PC-9 (cell line): ENCODE measurements around the gene BCAR1. TPM values are rescaled to one million over a fixed set of nuclear protein-coding genes. Genes with fewer than 3 reads are reported as not detected.

ENCODE experiments used
- BruUV-seq: library from RNA; stranded (reverse); fragments of 400-500 nt; replicated peaks from 2 replicates; lab custom pipeline; 2021; lab: Mats Ljungman, UMichigan
- CTCF ChIA-PET: fragments of 300-600 bp; sonication (Branson Sonifier 250); formaldehyde crosslinking; loops from one replicate; lab custom pipeline; 2022; ENCODE audit warnings: antibody characterized with exemption; lab: Charles Lee
- POLR2A ChIA-PET: fragments of 300-600 bp; sonication (Branson Sonifier 250); formaldehyde crosslinking; loops from one replicate; lab custom pipeline; 2022; ENCODE audit warnings: antibody characterized with exemption; ENCODE audit not compliant: unreplicated experiment; lab: Charles Lee
- DNase-seq, 2 experiments: peaks; one replicate each; pipeline versions ENCODE4 v3.0.0 to v3.0.0-alpha.2; 2015 to 2022; ENCODE audit warnings: mixed read lengths in 1 of 2
- H2AFZ ChIP-seq: fragments of 200-600 bp; sonication (generic); 2 replicates; pipeline ENCODE4 v1.8.1; 2017; ENCODE audit warnings: antibody characterized with exemption
- H3F3A ChIP-seq: fragments of 200-600 bp; sonication (generic); 2 replicates; pipeline ENCODE4 v1.8.1; 2017; ENCODE audit warnings: antibody characterized with exemption, mild to moderate bottlenecking, low read depth; ENCODE audit not compliant: insufficient read depth
- H3K27ac ChIP-seq: fragments of 200-600 bp; sonication (generic); 2 replicates; pipeline ENCODE4 v1.6.1; 2016; ENCODE audit warnings: mixed run types
- H3K27me3 ChIP-seq: fragments of 200-600 bp; sonication (generic); 2 replicates; pipeline ENCODE4 v1.6.1; 2016; ENCODE audit warnings: low read depth, mixed run types; ENCODE audit not compliant: insufficient read depth
- H3K36me3 ChIP-seq: fragments of 200-600 bp; sonication (generic); 2 replicates; pipeline ENCODE4 v1.6.1; 2016; ENCODE audit warnings: low read depth, mixed run types
- H3K4me1 ChIP-seq: fragments of 200-600 bp; sonication (generic); replicated peaks from 2 replicates; pipeline ENCODE4 v1.6.1; 2016; ENCODE audit warnings: mixed run types; ENCODE audit not compliant: insufficient read depth
- H3K4me2 ChIP-seq: fragments of 200-600 bp; sonication (generic); 2 replicates; pipeline ENCODE4 v1.6.1; 2017; ENCODE audit warnings: mixed run types
- H3K4me3 ChIP-seq: fragments of 200-600 bp; sonication (generic); 2 replicates; pipeline ENCODE4 v1.6.1; 2016; ENCODE audit warnings: mixed run types
- H3K79me2 ChIP-seq: fragments of 200-600 bp; sonication (generic); 2 replicates; pipeline ENCODE4 v1.6.1; 2017; ENCODE audit warnings: low read depth, mixed run types
- H3K9me2 ChIP-seq: fragments of 200-600 bp; sonication (generic); 2 replicates; pipeline ENCODE4 v1.8.1; 2017; ENCODE audit warnings: mild to moderate bottlenecking; ENCODE audit not compliant: insufficient read depth
- H3K9me3 ChIP-seq: fragments of 200-600 bp; sonication (generic); 2 replicates; pipeline ENCODE4 v1.8.1; 2016; ENCODE audit warnings: low read depth; ENCODE audit not compliant: insufficient read depth
- H4K20me1 ChIP-seq: fragments of 200-600 bp; sonication (generic); 2 replicates; pipeline ENCODE4 v1.8.1; 2017; ENCODE audit not compliant: insufficient read depth
- CTCF ChIP-seq: fragments of 200-600 bp; sonication (generic); conservative IDR thresholded peaks from 2 replicates; pipeline ENCODE4 v1.6.1; 2017; ENCODE audit warnings: mixed run types, antibody characterized with exemption, mild to moderate bottlenecking, moderate library complexity
- EZH2 ChIP-seq: fragments of 200-600 bp; sonication (generic); IDR thresholded peaks from 2 replicates; pipeline ENCODE4 v1.8.0; 2017; ENCODE audit warnings: antibody characterized with exemption, low read depth
- intact Hi-C: fragments of 100-400 bp; cut with micrococcal nuclease; formaldehyde crosslinking; loops from one replicate; pipeline ENCODE4 v1.10.0; 2022; ENCODE audit not compliant: unreplicated experiment
- total RNA-seq: library from RNA; stranded (reverse); gene quantifications from 2 replicates; pipeline ENCODE4 v1.2.3, GENCODE V29; 2021

Gene BCAR1
- total RNA-seq, 1 experiment from 2014 or later = 53.9 TPM

GRCh38 chr16:75193265-75193650 lies 58.2 kb downstream of the BCAR1 start:
- H3K9me2 ChIP-seq = no peaks in the 10 kb centered on the region
- ChIA-PET CTCF (interaction anchor here (0.7 kb wide), 1 partner anchor 293 kb away, joined by 3 read pairs; no protein-coding TSS in a partner anchor), POLR2A (no interaction called here)
- H3K4me3 ChIP-seq = no peak overlapping the region
- no peaks in the 10 kb centered on the region for H3K9me3 ChIP-seq
- TF ChIP-seq CTCF = no peak
- TF ChIP-seq EZH2 = no peak
- no peak overlapping the region for H3K27ac ChIP-seq
- peaks cover 23% of the 10 kb centered on the region for H3K4me1 ChIP-seq
- H3F3A ChIP-seq = no peaks in the 10 kb centered on the region
- H3K27me3 ChIP-seq = no peaks in the 10 kb centered on the region
- H3K79me2 ChIP-seq = no peaks in the 10 kb centered on the region
- H3K4me2 ChIP-seq = no peak overlapping the region
- no peak for DNase-seq
- no TSS peak for BruUV-seq
- H3K36me3 ChIP-seq = no peaks in the 10 kb centered on the region
- no peaks in the 10 kb centered on the region for H4K20me1 ChIP-seq
- H2AFZ ChIP-seq = no peak overlapping the region
- intact Hi-C loops = loop anchor here (10.0 kb wide), 2 partner anchors 272 to 1982 kb away; partner anchors contain the start of gene TMEM170A

DNA sequence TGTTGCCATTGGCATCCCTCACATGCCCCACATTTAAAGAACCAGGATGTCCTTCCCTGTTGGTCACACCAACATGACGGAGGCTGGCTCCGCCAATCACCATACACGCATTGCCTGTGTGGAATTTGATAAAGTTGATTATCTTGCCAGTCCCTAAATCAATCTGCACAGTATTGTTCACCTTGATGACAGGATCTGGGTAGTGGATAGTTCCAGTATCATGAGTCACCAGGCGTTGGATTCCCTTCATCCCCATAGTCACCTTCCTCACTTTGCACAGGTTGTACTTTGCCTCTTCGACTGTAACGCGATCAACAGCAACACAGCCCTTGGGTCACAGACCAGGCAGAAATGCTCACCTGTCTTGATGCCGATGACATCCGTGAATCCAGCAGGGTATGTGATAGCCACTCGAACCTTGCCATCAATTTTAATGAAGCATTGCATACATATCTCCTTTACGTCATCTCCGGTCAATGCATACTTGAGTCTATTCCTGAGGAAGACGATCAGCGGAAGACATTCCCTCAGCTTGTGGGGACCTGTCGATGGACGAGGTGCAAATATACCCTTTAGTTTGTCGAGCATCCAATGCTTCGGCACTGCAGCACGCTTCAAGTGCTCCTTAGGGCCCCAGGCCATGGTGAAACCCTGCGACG lies 58.7 kb downstream of the BCAR1 start:
- H3K27me3 ChIP-seq = no peaks in the 10 kb centered on the region
- POLR2A ChIA-PET = interaction anchor here (0.6 kb wide), 1 partner anchor 525 kb away, joined by 3 read pairs; no protein-coding TSS in a partner anchor
- H3K36me3 ChIP-seq = no peaks in the 10 kb centered on the region
- no peaks in the 10 kb centered on the region for H3K79me2 ChIP-seq
- H3K4me3 ChIP-seq = no peak overlapping the region
- BruUV-seq = no TSS peak
- H3K27ac ChIP-seq = no peak overlapping the region
- peak; percentile 54 to 57 for DNase-seq
- intact Hi-C loops = loop anchor here (10.0 kb wide), 2 partner anchors 272 to 1982 kb away; partner anchors contain the start of gene TMEM170A
- no peaks in the 10 kb centered on the region for H3K9me2 ChIP-seq
- H3K4me1 ChIP-seq = peaks cover 24% of the 10 kb centered on the region
- no peaks in the 10 kb centered on the region for H3F3A ChIP-seq
- CTCF ChIA-PET = interaction anchor here (0.7 kb wide), 1 partner anchor 294 kb away, joined by 3 read pairs; no protein-coding TSS in a partner anchor
- no peak overlapping the region for H2AFZ ChIP-seq
- TF ChIP-seq EZH2 (no peak), CTCF (no peak)
- H3K9me3 ChIP-seq = no peaks in the 10 kb centered on the region
- H3K4me2 ChIP-seq = no peak overlapping the region
- H4K20me1 ChIP-seq = no peaks in the 10 kb centered on the region

GRCh38 chr16:75189638-75190245 lies 61.7 kb downstream of the BCAR1 start:
- H3K4me2 ChIP-seq = peak overlapping the region; percentile 60
- no peaks in the 10 kb centered on the region for H3K9me3 ChIP-seq
- peaks cover 24% of the 10 kb centered on the region for H3K4me1 ChIP-seq
- H3F3A ChIP-seq = no peaks in the 10 kb centered on the region
- no peaks in the 10 kb centered on the region for H4K20me1 ChIP-seq
- no peaks in the 10 kb centered on the region for H3K27me3 ChIP-seq
- intact Hi-C loops = loop anchor here (5.0 to 10.0 kb wide), 3 partner anchors 275 to 1985 kb away; partner anchors contain the start of gene TMEM170A
- ChIA-PET CTCF (no interaction called here), POLR2A (interaction anchor here (0.6 kb wide), 2 partner anchors 76 to 136 kb away, joined by 3 to 5 read pairs; no protein-coding TSS in a partner anchor)
- H3K9me2 ChIP-seq = no peaks in the 10 kb centered on the region
- no peak for DNase-seq
- no peaks in the 10 kb centered on the region for H3K79me2 ChIP-seq
- no TSS peak for BruUV-seq
- H3K36me3 ChIP-seq = no peaks in the 10 kb centered on the region
- no peak overlapping the region for H2AFZ ChIP-seq
- no peak overlapping the region for H3K27ac ChIP-seq
- H3K4me3 ChIP-seq = no peak overlapping the region
- TF ChIP-seq EZH2 (no peak), CTCF (no peak)
